Activated T-cell treated with anti-CD3 and anti-CD28 coated beads, Interleukin-2, amount 50 U/mL, for 24 hours (primary cell): ENCODE results near the gene DCN.

Experiments
- DNase-seq: peaks from one replicate; pipeline ENCODE4 v3.0.0-alpha.2; 2020
- H3K27ac Mint-ChIP-seq: 2 replicates; pipeline ENCODE4 v1.8.0; 2020; ENCODE audit warnings: mild to moderate bottlenecking, mixed read lengths
- H3K27me3 Mint-ChIP-seq: 2 replicates; pipeline ENCODE4 v1.8.0; 2020; ENCODE audit warnings: mixed read lengths
- H3K36me3 Mint-ChIP-seq: 2 replicates; pipeline ENCODE4 v1.8.0; 2020; ENCODE audit warnings: low read depth, mixed read lengths
- H3K4me1 Mint-ChIP-seq: 2 replicates; pipeline ENCODE4 v1.8.0; 2020; ENCODE audit warnings: low read depth, mixed read lengths
- H3K4me3 Mint-ChIP-seq: 2 replicates; pipeline ENCODE4 v1.8.0; 2020; ENCODE audit warnings: mild to moderate bottlenecking, moderate library complexity, mixed read lengths
- H3K9me3 Mint-ChIP-seq: 2 replicates; pipeline ENCODE4 v1.8.0; 2020; ENCODE audit warnings: mixed read lengths

The DCN gene

GRCh38 chr12:91109581-91110310 lies 72.9 kb downstream of the DCN start:
- no peak for DNase-seq
- Mint-ChIP-seq H3K4me3 (no peak overlapping the region), H3K27me3 (peaks cover 11% of the 10 kb centered on the region), H3K27ac (no peak overlapping the region), H3K36me3 (no peaks in the 10 kb centered on the region), H3K4me1 (no peaks in the 10 kb centered on the region), H3K9me3 (no peaks in the 10 kb centered on the region)

- Mint-ChIP-seq H3K9me3 (no peaks in the 10 kb centered on the region), H3K4me1 (no peaks in the 10 kb centered on the region), H3K36me3 (no peaks in the 10 kb centered on the region), H3K27me3 (peaks cover 11% of the 10 kb centered on the region), H3K4me3 (no peak overlapping the region), H3K27ac (no peak overlapping the region)
- peak; percentile 51 for DNase-seq
These were observed 73.5 kb downstream of the DCN start for GRCh38 chr12:91109148-91109564.

GRCh38 chr12:91108196-91108755 lies 74.3 kb downstream of the DCN start:
- Mint-ChIP-seq H3K9me3 (no peaks in the 10 kb centered on the region), H3K4me1 (no peaks in the 10 kb centered on the region), H3K36me3 (no peaks in the 10 kb centered on the region), H3K4me3 (no peak overlapping the region), H3K27ac (no peak overlapping the region), H3K27me3 (peaks cover 11% of the 10 kb centered on the region)
- no peak for DNase-seq

GRCh38 chr12:91106283-91106682 lies 76.3 kb downstream of the DCN start:
- H3K27ac Mint-ChIP-seq, result no peak overlapping the region
- no peaks in the 10 kb centered on the region for H3K36me3 Mint-ChIP-seq
- H3K4me1 Mint-ChIP-seq, result no peaks in the 10 kb centered on the region
- no peak for DNase-seq
- no peaks in the 10 kb centered on the region for H3K9me3 Mint-ChIP-seq
- no peak overlapping the region for H3K4me3 Mint-ChIP-seq
- H3K27me3 Mint-ChIP-seq, result peaks cover 11% of the 10 kb centered on the region

GRCh38 chr12:91105807-91106206 lies 76.8 kb downstream of the DCN start:
- no peak overlapping the region for H3K27ac Mint-ChIP-seq
- peaks cover 11% of the 10 kb centered on the region for H3K27me3 Mint-ChIP-seq
- H3K4me1 Mint-ChIP-seq, result no peaks in the 10 kb centered on the region
- no peaks in the 10 kb centered on the region for H3K9me3 Mint-ChIP-seq
- no peaks in the 10 kb centered on the region for H3K36me3 Mint-ChIP-seq
- no peak overlapping the region for H3K4me3 Mint-ChIP-seq
- DNase-seq, result no peak

GRCh38 chr12:91104812-91105466 lies 77.7 kb downstream of the DCN start:
- no peaks in the 10 kb centered on the region for H3K4me1 Mint-ChIP-seq
- DNase-seq, result no peak
- peaks cover 11% of the 10 kb centered on the region for H3K27me3 Mint-ChIP-seq
- H3K4me3 Mint-ChIP-seq, result no peak overlapping the region
- no peak overlapping the region for H3K27ac Mint-ChIP-seq
- H3K36me3 Mint-ChIP-seq, result no peaks in the 10 kb centered on the region
- no peaks in the 10 kb centered on the region for H3K9me3 Mint-ChIP-seq

GRCh38 chr12:91103624-91104023 lies 79.0 kb downstream of the DCN start:
- no peaks in the 10 kb centered on the region for H3K36me3 Mint-ChIP-seq
- no peaks in the 10 kb centered on the region for H3K9me3 Mint-ChIP-seq
- no peaks in the 10 kb centered on the region for H3K4me1 Mint-ChIP-seq
- peaks cover 7% of the 10 kb centered on the region for H3K27me3 Mint-ChIP-seq
- no peak for DNase-seq
- H3K4me3 Mint-ChIP-seq, result no peak overlapping the region
- no peak overlapping the region for H3K27ac Mint-ChIP-seq

GRCh38 chr12:91103101-91103500 lies 79.5 kb downstream of the DCN start:
- Mint-ChIP-seq H3K4me1 (no peaks in the 10 kb centered on the region), H3K9me3 (no peaks in the 10 kb centered on the region), H3K27ac (no peak overlapping the region), H3K36me3 (no peaks in the 10 kb centered on the region), H3K27me3 (peaks cover 6% of the 10 kb centered on the region), H3K4me3 (no peak overlapping the region)
- DNase-seq, result no peak

GRCh38 chr12:91100906-91101305 lies 81.7 kb downstream of the DCN start:
- no peaks in the 10 kb centered on the region for H3K27me3 Mint-ChIP-seq
- H3K36me3 Mint-ChIP-seq, result no peaks in the 10 kb centered on the region
- no peaks in the 10 kb centered on the region for H3K4me1 Mint-ChIP-seq
- no peaks in the 10 kb centered on the region for H3K9me3 Mint-ChIP-seq
- H3K27ac Mint-ChIP-seq, result no peak overlapping the region
- no peak for DNase-seq
- no peak overlapping the region for H3K4me3 Mint-ChIP-seq

GRCh38 chr12:91099836-91100235 lies 82.8 kb downstream of the DCN start:
- Mint-ChIP-seq H3K27me3 (peaks cover 2% of the 10 kb centered on the region), H3K4me1 (no peaks in the 10 kb centered on the region), H3K4me3 (no peak overlapping the region), H3K9me3 (no peaks in the 10 kb centered on the region), H3K27ac (no peak overlapping the region), H3K36me3 (no peaks in the 10 kb centered on the region)
- no peak for DNase-seq

- Mint-ChIP-seq H3K4me1 (no peaks in the 10 kb centered on the region), H3K9me3 (no peaks in the 10 kb centered on the region), H3K27me3 (peaks cover 5% of the 10 kb centered on the region), H3K27ac (no peak overlapping the region), H3K36me3 (no peaks in the 10 kb centered on the region), H3K4me3 (no peak overlapping the region)
- DNase-seq, result no peak
These were observed 83.3 kb downstream of the DCN start for GRCh38 chr12:91099341-91099740.

GRCh38 chr12:91098941-91099340 lies 83.7 kb downstream of the DCN start:
- Mint-ChIP-seq H3K4me1 (no peaks in the 10 kb centered on the region), H3K9me3 (no peaks in the 10 kb centered on the region), H3K27me3 (peaks cover 8% of the 10 kb centered on the region), H3K27ac (no peak overlapping the region), H3K36me3 (no peaks in the 10 kb centered on the region), H3K4me3 (no peak overlapping the region)
- no peak for DNase-seq

GRCh38 chr12:91098461-91098860 lies 84.2 kb downstream of the DCN start:
- no peak overlapping the region for H3K4me3 Mint-ChIP-seq
- no peak for DNase-seq
- peaks cover 8% of the 10 kb centered on the region for H3K27me3 Mint-ChIP-seq
- H3K4me1 Mint-ChIP-seq, result no peaks in the 10 kb centered on the region
- no peaks in the 10 kb centered on the region for H3K36me3 Mint-ChIP-seq
- H3K9me3 Mint-ChIP-seq, result no peaks in the 10 kb centered on the region
- no peak overlapping the region for H3K27ac Mint-ChIP-seq

GRCh38 chr12:91094957-91095356 lies 87.7 kb downstream of the DCN start:
- no peak overlapping the region for H3K27ac Mint-ChIP-seq
- DNase-seq, result no peak
- peaks cover 5% of the 10 kb centered on the region for H3K9me3 Mint-ChIP-seq
- H3K4me1 Mint-ChIP-seq, result no peaks in the 10 kb centered on the region
- H3K27me3 Mint-ChIP-seq, result peaks cover 8% of the 10 kb centered on the region
- H3K4me3 Mint-ChIP-seq, result no peak overlapping the region
- H3K36me3 Mint-ChIP-seq, result no peaks in the 10 kb centered on the region

GRCh38 chr12:91094032-91094662 lies 88.5 kb downstream of the DCN start:
- H3K4me3 Mint-ChIP-seq, result no peak overlapping the region
- H3K27me3 Mint-ChIP-seq, result peaks cover 8% of the 10 kb centered on the region
- H3K36me3 Mint-ChIP-seq, result no peaks in the 10 kb centered on the region
- H3K27ac Mint-ChIP-seq, result no peak overlapping the region
- DNase-seq, result no peak
- H3K4me1 Mint-ChIP-seq, result no peaks in the 10 kb centered on the region
- H3K9me3 Mint-ChIP-seq, result peaks cover 12% of the 10 kb centered on the region
